Left ventricle myocardium superior (tissue), 1 donor: ENCODE results near the gene METTL22. TPM values are rescaled to one million over a fixed set of nuclear protein-coding genes. Genes with fewer than 3 reads are reported as not detected.

Experiments
- ATAC-seq: fragments of 200-7000 bp; cut with Tn5 transposase; one replicate; pipeline ENCODE4 v1.9.1; 2020; ENCODE audit warnings: mild to moderate bottlenecking, moderate library complexity
- DNase-seq: peaks from one replicate; pipeline ENCODE4 v3.0.0-alpha.2; 2020
- intact Hi-C: fragments of 100-400 bp; cut with micrococcal nuclease; formaldehyde crosslinking; loops from one replicate; pipeline ENCODE4 v1.11.0; 2022
- total RNA-seq: library from RNA; stranded (reverse); fragmentation: NEBNext Ultra II Directional; extraction: Animal tissue kit (Norgen Biotek cat#: 25700); gene quantifications from one replicate; pipeline ENCODE4 v1.2.1, GENCODE V29; 2021
- donor health status: DM: no; HTN: yes; CAD: no; lungs with severe emphysema.

The METTL22 gene
- total RNA-seq, 1 donor from 2014 or later, result 28.6 TPM

DNA sequence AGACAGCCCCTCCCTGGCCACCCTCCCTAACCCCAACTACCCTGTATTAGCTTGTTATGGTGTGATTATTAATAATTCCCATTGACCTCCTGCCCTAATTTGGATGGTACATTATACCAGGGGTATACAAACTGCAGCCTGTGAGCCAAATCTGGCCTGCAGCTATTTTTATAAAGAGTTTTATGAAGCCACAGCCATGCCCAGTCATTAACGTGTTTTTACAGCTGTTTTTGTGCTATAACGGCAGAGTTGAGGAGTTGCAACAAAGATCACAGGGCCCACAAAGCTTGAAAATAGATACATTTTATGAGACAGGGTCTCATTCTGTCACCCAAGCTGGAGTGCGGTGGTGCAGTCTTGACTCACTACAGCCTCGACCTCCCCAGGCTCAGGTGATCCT lies 6.0 kb downstream of the METTL22 start:
- ATAC-seq (no peak), DNase-seq (no peak)

DNA sequence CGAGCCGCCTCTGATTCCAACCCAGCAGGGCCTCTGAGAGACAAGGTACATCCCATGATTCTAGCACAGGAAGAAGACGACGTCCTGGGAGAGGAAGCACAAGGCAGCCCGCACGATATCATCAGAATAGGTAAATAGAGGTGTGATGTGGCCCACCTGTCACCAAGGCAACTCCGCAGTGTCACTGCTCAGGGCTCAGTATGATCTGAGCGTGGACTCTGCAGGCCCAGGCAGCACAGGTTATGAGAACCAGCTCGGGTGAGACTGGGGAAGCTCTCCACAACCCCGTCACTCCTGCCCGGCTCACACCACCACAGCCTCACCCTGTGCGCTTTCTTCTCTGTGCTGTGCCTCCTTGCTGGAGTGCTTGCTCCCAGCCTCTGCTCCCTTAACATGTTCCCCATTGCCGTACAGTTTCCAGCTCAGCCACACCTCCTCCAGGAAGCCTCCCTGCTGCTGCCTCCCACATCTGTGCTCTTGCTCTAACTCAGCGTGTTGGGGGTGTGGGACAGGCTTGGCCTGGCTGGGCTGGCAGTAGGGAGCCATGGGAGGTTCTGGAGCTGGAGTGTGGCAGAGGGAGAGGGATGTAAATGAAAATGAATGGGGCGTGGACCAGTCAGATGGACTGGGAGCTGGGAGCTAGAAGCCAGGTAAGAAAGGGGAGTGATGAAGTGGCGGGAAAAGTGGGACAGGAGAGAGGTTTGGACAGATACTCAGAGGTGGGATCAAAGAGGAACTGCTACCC lies 7.7 kb downstream of the METTL22 start:
- no peak for ATAC-seq
- intact Hi-C loops, result no loop called here
- DNase-seq, result no peak

More for the DNA sequence above, 6.0 kb downstream of the METTL22 start:
- intact Hi-C loops, result no loop called here

DNA sequence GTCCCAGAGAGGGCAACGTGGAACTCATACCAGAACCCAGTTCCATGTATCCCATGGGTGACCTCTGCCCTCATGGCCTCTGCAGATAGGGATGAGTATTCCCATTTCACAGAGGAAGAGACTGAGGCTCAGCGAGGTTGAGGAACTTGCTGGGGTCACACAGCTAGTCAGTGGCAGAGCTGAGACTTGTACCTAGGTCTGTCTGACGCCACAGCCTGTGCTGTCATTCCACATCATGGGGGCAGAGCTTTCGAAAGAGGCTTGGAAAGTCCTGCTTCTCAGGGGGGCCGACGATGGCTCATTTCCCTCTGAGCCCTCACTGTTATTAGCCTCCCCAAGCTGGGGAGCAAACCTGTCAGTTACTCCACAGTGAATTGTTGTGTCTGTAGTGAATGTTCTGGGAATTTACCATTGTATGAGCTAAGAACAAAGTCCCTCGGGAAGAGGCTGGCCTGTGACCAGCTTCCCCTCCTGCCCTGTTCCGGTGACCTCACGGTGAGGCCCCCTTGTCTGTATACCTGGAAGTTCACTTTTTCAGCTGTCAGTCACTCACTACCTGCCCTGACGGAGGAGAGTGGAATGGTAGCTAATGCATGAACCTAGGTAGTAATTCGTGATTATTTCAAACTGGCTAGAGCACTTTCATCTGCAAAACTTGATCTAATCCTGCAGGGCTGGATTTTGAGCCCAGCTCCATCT lies 8.9 kb downstream of the METTL22 start:
- DNase-seq (no peak), ATAC-seq (no peak)
- intact Hi-C loops, result no loop called here

GRCh38 chr16:8631373-8631772 lies 9.9 kb downstream of the METTL22 start:
- no peak for DNase-seq
- no peak for ATAC-seq
- intact Hi-C loops, result no loop called here

DNA sequence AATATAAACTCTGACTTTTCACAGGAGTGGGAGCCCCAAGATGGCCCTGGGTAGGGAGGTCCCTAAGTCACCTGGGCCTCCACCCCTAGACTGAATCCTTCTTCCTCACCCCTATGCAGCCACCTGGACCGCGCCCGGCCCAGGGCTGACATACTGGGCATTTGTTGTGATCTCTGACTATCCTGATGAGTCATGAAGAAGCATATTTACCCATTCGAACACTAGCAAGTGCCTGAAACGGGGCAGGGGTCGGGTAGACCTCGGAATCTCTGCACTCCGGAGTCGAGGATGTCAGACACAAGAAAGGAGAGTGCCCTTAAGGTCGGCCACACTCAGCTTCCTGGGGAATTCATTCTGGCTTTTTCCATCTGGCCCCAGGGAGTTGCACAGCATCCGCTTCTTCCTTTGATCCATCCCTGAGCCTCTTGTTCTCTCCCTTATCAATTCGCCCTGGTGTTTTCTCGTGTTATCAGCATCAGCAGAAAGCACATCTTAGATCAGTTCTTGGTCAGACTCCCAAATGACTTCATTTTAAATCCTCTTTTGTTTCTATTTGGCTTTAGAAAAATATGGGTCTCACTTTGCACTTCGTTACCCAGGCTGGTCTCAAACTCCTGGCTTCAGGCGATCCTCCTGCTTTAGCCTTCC lies 10.4 kb downstream of the METTL22 start:
- DNase-seq (no peak), ATAC-seq (no peak)
- intact Hi-C loops, result no loop called here

DNA sequence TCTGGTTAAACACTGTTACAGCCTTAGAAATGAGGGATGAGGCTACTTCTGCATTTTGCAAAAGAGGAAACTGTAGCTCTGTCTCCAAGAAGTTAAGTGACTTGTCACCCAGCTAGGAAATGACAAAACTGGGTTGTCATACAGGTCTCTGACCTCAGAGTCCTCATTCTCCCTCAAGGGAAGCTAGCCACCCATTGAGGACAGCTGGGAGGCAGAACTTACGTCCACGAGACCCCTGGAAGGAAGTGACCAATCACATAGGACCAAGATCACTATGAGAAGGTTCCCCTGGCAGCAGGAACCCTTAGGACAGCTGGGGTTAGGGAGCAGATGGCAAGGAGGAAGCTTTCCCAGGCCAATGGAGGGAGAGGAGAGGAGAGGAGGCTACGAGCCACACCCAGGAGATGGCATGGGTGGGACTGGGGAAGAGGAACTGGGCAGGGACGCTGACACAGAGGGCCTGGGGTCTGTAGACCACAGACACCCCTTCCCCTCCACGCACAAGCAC lies 11.2 kb downstream of the METTL22 start:
- DNase-seq (peak; percentile 51), ATAC-seq (peak; percentile 80)
- intact Hi-C loops, result no loop called here

- no peak for ATAC-seq
- intact Hi-C loops, result no loop called here
Measured at GRCh38 chr16:8634991-8635736, 13.7 kb downstream of the METTL22 start.

DNA sequence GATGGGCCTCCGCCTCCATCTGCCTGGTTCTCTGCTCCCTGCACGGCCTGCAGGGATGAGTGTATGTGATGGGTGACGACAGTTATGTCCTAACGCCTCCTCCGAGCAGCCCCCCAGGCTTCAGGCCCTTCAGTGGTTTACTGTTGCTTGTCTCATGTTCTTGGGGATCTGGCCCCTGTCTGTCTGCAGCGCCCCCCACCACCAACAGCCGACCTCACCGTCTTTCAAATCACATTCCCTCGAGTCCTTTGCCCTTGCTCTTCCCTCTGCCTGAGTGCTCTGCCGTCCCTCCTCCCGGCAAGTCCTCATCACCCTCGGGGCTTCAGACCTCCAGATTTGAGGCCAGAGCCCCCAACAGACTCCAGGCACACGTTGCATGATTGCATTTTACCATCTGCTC lies 18.2 kb downstream of the METTL22 start:
- intact Hi-C loops, result no loop called here
- DNase-seq (no peak), ATAC-seq (no peak)

More at GRCh38 chr16:8634991-8635736, 13.7 kb downstream of the METTL22 start:
- DNase-seq, result no peak

DNA sequence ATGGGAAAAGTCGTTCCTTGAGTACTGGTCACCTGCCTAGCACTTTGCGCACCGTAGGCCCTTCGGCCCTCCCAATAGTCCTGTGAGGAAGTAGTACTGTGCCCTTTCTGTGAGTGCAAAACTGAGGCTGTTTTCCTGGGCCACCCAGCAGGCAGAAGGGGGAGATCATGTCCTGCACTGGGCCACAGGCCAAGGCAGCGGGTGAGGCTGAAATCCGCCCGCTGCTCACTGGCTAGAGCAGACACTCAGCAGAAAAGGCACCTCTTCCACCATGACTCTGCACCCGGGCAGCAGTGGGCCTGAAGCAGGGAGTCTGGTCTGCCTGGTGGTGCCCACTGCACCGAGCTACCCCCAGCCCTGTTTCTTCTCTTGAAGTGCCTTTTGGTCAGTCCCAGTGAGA lies 20.2 kb downstream of the METTL22 start:
- intact Hi-C loops, result no loop called here
- no peak for DNase-seq
- ATAC-seq, result peak; percentile 23

- no peak for DNase-seq
- no peak for ATAC-seq
- intact Hi-C loops, result no loop called here
Measured at GRCh38 chr16:8642146-8642545, 20.6 kb downstream of the METTL22 start.

- intact Hi-C loops, result no loop called here
- ATAC-seq (peak; percentile 73), DNase-seq (peak; percentile 58)
Measured at GRCh38 chr16:8644211-8645140, 23.0 kb downstream of the METTL22 start.

GRCh38 chr16:8645141-8645521 lies 23.6 kb downstream of the METTL22 start:
- intact Hi-C loops, result no loop called here
- no peak for ATAC-seq
- no peak for DNase-seq

- DNase-seq, result no peak
- intact Hi-C loops, result no loop called here
- no peak for ATAC-seq
Measured at GRCh38 chr16:8645831-8646230, 24.3 kb downstream of the METTL22 start.

DNA sequence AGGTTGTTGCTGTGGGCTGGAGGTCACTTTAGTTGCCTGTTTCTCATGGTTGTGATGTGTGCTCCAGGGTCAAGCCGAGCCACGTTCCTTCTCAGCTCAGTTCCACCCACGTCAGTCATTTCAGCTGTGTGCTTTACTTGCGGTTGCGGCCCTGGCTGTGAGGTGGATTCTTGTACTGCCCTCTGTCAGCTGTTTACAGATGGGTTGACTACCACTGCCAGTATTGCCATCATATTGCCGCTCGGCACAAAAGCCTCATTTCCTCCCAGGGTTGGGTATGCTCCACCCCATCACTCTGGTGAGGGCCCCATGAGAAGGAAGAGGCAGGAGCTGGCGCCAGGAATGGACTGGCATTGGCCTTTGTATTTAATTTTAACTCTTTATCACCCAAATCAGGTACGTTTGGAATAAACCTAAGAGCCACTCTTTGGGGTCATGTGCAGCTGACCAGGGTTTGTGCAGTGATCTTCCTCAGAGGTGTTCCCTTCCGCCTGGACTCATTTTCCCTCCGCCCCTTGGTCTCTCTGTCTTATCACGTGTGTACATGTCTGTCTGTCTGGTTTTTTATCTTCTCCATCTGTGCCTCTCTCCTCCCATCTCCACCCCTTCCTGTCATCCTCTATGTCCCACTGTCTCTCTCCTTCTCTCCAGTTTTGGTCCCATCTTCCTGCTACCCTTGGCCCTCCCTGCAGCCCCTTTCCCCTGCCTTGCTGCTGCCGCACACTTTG lies 25.0 kb downstream of the METTL22 start:
- DNase-seq (no peak), ATAC-seq (no peak)
- intact Hi-C loops, result no loop called here

DNA sequence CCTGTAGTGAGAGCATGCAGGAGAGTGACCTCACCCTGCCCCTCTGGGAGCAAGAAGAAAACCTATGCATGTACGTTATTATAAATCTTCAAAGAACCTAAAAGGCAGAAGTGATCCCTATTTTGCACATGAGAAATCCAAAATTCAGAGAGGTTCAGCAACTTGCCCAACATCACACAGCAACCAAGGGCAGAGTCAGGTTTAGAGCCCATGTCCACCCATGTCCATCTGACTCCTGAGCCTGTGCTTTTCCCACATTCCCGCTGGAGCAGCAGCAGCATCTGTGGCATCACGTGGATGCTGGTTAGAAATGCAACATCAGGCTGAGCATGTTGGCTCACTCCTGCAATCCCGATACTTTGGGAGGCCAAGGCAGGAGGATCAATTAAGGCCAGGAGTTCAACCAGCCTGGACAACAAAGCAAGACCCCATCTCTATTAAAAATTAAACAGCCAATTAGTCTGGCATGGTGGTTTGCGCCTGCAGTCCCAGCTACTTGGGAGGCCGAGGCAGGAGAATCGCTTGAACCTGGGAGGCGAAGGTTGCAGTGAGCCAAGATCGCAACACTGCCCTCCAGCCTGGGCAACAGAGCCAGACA lies 26.3 kb downstream of the METTL22 start:
- intact Hi-C loops, result no loop called here
- DNase-seq (no peak), ATAC-seq (no peak)

- intact Hi-C loops, result no loop called here
- ATAC-seq, result no peak
- DNase-seq, result no peak
Measured at GRCh38 chr16:8648877-8649276, 27.4 kb downstream of the METTL22 start.

DNA sequence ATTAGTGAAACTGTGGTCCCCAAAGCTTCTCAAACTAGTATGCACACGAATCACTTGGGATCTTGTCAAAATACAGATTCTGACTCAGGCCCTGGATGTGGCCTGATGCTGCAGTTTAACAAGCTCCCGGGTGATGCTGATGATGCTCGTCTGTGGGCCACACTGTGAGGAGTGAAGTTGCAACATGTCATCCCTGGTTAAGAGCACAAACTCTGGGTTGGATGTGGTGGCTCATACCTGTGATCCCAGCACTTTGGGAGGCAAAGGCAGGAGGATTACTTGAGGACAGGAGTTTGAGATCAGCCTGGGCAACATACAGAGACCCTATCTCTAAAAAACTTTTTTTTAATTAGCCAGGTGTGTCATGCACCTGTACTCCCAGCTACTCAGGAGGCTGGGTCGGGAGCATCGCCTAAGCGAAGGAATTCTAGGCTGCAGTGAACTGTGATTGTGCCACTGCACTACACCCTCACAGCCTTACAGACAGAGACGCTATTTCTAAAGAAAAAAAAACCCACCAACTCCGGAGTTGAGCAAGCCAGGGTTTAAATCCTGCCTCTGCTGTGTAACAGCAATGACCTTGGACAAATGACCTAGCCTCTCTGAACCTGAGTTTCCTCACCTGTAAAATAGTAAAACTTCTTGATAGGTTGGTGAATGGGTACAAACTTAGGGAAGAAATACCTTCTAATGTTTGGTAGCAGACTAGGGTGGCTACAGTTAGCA lies 28.5 kb downstream of the METTL22 start:
- DNase-seq (no peak), ATAC-seq (no peak)
- intact Hi-C loops, result no loop called here
